Measurements from ENCODE around the gene FBXL20.
"Not testable (repeated sequence)": the region's sequence is repeated elsewhere in the genome, so short reads cannot be mapped to it uniquely, and the experiment has no call there.

Gene FBXL20

DNA sequence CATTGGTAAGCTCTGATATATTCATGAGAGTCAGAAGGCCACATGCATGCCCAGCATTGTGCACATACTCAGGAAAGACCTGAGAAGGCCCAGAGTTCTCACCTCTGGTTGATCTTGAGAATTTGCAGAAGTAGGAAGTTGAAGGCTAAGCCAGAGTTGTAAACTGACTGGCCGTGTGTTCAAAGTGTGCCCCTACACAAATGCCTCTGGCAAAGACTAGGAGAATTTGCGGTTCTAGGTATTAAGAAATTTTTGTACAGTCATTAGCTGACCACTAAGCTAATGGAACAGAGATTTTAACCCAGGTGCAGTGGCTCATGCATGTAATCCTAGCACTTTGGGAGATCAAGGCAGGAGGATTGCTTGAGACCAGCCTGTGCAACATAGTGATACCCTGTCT is 25.0 kb downstream of the FBXL20 start:
- FAIRE-seq, result no peak

DNA sequence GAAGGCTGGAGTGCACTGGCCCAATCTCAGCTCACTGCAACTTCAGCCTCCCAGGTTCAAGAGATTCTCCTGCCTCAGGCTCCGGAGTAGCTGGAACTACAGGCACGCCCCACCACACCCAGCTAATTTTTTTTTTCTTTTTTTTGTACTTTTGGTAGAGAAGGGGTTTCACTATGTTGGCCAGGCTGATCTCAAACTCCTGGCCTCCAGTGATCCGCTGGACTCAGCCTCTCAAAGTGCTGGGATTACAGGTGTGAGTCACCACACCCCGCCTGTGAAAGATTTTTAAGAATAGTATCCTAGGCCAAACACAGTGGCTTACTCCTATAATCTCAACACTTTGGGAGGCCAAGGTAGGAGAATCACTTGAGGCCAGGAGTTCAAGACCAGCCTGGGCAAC is 33.6 kb downstream of the FBXL20 start:
- not testable (repeated sequence) for FAIRE-seq

DNA sequence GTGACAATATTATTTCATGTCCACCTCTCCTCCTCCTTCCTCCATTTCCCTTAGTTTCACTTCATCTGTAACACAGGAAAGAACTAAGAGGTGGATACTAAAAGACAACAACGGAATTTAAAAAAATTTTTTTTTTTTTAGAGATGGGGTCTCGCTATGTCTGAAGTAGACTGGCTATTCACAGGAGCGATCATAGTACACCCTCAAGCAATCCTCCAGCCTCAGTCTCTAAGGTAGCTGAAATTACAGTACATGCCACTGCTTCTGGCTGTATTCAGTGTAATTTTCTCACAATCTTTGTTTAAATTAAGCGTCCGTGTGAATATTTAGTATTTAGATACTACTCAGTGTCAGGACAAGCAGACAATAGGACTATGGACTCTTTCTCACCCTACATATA is 35.6 kb downstream of the FBXL20 start:
- no peak for FAIRE-seq

DNA sequence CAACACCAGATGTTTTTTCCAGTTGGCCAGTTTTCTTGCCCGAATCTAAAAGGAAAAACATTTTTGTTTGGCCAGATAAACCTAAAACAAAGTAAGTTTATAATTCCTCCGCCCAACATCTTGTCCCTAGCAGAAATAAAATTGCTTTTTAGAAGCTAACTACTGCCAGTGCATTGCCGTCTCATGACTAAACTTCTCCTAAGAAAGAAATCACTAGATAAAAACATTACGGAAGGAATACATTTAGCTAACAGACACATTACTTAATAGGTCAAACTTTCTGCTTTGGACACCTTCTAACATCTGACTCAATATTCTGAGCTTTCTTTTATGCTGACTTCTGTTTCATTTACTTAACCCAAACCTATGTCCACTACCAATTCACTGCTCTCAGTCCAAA is 36.2 kb downstream of the FBXL20 start:
- no peak for FAIRE-seq

DNA sequence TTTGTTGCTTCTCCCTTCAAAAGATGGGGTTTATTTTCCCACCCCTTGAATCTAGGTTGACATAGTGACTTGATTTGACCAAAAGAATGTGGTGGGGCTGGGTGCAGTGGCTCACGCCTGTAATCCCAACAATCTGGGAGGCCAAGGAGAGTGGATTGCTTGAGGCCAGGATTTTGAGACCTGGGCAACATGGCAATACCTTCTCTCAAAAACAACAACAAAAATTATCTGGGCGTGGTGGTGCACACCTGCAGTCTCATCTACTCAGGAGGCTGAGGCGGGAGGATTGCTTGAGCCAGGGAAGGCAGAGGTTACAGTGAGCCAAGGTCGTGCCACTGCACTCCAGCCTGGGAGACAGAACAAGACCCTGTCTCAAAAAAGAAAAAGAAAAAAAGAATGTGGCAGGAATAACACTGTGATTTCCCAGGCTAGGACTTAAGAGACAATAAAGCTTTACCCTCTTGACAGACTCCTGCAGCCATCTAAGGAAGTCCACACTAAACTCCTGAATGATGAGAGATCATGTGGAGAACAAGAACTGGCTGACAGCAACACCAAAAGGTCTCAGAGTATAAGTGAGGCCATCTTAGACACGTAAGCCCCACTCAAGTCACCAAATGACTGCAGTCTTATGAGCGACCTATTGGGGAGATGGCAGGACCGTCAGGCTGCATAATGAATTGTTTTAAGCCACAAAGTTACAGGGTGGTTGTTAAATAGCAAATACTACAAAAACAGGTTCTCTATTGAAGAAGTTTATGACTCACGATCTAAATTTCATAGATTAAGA is 37.0 kb downstream of the FBXL20 start:
- no peak for FAIRE-seq

DNA sequence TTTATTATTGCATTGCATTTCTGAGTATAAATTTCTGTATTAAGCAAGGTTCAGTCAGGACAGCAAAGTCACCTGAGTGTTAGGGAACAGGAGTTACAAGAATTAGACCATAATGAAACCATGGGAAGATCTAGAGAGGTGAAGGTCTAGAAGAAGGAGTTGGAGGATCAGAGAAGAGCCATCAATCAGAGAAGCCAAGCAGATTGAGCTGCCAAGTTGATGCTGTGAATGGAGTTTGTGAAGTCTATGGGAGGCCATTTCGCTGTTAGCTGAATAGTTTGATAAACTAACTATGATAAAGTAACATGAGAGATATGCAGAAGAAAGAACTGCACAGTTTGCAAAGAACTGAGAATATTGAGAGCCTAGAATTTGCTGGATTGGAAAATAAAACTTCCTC is 40.4 kb downstream of the FBXL20 start:
- no peak for FAIRE-seq

DNA sequence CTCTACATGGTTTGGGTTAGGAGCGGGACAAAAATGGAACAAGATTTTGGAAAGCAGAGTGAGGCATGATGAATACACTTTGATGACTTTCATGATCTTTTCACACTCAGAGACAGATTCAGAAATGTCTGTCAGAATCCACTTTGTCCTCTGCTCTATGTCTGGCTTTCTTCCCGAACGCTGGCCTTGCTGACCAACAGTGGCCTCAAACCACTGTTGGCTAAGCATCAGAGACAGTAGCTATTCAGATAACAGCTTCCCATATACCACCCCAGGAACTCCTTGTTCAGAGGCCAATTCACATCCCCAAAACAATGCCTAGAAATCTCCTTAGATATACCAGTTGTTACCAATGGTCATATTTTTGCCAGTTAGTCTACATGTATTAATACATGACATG is 40.9 kb downstream of the FBXL20 start:
- no peak for FAIRE-seq

DNA sequence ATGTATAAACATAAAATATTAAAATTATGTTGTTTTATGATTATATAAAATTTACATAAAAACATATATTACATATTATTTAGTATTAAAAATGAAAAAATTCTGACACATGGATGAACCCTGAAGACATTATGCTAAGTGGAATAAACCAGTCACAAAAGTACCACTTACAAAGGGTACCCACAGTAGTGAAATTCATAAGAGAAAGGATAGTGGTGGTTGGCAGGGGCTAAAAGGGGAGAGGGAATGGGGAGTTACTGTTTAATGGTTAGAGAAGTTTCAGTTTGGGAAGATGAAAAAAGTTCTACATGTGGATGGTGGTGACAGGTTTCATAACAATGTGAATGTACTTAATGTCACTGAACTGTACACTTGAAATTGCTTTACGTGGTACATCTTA is 41.4 kb downstream of the FBXL20 start:
- peak; percentile 85 for FAIRE-seq

DNA sequence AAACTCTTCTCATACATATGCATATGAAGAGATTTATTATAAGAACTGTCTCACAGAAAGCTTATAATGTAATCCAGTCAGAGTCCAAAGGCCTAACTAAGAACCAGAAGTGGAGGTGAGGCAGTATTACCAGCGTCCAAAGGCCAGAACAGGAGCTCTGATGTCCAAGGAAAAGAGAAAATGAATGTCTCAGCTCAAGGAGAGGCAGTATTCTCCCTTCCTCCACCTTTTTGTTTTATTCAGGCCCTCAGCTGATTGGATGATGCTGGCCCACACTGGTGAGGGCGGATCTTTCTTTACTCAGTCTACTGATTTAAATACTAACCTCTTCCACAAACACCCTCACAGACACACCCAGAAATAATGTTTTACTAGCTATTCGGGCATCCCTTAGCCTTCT is 43.4 kb downstream of the FBXL20 start:
- no peak for FAIRE-seq

DNA sequence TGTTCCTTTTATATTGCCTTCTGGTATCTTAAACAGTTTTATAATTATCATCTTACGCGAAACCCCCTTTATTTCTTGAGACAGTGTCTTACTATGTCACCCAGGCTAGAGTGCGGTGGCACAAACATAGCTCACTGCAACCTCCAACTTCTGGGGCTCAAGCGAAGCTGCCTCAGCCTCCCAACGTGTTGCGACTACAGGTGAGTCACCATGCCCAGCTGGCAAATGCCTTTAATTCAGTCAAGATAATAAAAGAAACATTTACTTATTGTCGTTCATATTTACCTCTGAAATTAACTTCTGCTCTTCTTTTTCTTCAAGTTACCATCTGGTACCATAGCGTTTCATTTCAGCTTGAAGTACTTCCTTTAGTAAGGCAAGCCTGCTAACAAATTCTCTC is 43.9 kb downstream of the FBXL20 start:
- FAIRE-seq, result no peak

DNA sequence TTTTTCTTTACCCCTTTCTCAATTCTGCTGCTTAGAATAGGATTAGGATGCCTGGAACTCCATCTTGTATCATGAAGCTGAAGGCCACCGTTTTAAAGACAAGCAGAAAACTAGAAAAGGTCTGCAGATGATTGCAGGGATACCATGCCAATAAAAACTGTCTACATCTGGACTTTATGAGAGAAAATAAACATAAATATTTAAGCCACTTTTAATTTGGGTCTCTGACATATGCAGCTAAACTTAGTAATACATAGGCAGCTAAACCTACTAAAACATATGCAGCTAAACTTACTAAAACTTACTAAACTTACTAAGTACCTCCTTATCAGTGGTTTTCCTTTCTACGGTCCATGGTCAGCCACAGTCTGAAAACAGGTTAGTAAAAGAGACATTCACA is 48.4 kb downstream of the FBXL20 start:
- FAIRE-seq, result no peak

DNA sequence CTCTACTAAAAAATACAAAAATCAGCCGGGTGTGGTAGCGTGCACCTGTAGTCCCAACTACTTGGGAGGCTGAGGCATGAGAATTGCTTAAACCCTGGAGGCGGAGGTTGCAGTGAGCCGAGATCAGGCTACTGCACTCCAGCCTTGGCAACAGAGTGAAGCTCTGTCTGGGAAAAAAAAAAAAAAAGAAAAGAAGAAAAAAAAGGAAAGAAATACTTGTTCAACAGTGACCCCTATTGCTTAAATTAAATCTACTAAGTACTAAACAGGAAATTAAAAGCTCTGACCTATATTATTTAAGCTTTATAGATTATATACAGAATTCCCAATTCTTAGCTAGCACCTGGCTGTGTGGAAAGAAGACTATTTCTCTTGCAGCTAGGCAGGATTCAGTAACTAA is 48.9 kb downstream of the FBXL20 start:
- FAIRE-seq, result no peak

DNA sequence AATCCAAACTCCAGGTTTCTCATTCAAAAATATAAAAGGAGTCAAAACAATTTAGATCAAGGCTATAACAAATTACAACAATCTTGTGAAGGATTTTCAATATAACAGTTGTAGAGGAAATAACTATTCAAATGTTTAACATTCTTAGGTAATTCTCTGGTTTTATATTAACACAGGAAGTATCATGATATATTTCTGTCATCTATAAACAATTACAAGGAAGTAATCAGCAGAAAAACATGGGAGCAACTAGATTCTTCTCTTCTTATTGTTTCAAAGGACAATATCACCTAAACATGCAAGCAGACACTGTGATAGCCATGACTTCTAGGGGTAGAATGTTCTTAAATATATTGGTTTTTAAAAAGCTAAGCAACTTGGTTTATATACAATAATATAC is 49.9 kb downstream of the FBXL20 start:
- FAIRE-seq, result no peak

DNA sequence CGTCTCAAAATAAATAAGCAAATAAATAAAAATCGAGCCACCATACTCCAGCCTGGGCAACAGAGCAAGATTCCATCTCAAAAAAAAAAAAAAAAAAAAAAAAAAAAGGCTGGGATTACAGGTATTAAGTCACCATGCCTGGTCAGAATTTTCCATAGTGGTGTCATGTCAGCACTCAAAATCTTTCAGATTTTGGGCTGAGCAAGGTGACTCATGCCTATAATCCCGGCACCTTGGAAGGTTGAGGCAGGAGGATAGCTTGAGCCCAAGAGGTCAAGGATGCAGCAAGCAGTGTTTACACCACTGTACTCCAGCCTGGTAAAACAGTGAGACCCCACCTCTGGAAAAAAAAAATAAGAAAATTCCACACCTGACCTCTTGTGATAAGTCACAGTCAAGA is 52.2 kb downstream of the FBXL20 start:
- no peak for FAIRE-seq

DNA sequence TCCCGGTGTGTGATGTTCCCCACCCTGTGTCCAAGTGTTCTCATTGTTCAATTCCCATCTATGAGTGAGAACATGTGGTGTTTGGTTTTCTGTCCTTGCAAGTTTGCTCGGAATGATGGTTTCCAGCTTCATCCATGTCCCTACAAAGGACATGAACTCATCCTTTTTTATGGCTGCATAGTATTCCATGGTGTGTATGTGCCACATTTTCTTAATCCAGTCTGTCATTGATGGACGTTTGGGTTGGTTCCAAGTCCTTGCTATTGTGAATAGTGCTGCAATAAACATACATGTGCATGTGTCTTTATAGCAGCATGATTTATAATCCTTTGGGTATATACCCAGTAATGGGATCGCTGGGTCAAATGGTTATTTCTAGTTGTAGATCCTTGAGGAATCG is 54.6 kb downstream of the FBXL20 start:
- FAIRE-seq, result not testable (repeated sequence)

DNA sequence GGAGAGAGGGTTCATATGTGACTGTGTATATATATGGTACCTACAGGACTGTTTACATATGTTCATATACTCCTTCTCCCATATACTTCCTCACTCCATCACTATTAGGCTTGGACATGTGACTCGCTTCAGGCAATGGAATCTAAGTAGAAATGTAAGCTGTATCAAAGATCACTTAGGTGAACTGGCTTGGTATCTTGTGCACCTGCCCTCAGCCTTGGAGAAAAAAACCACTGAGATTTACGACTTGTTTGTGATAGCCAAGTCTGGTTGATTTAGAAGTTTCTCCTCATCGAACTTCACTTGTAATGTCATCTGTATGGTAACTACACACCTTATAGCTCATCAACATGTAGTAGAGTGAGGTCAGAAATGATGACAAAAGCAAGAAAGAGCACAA is 59.9 kb downstream of the FBXL20 start:
- no peak for FAIRE-seq

DNA sequence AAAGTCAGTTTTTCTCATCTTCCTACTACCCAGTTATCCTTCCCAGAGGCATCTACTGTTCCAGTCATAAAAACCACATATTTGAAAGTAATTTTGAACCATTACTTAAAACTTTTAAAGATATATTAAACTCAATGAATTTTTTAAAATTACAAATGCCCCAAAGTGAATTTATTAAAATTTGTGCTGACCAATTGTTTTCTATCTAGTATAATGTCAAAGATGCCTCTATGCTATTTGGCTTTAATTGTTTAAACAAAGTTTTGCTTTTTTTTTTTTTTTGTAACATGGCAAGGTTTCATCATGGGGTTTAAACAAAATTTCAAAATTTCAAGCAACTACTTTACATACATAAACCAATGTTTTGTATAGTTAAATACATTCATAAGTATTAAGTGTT is 60.7 kb downstream of the FBXL20 start:
- FAIRE-seq, result no peak

DNA sequence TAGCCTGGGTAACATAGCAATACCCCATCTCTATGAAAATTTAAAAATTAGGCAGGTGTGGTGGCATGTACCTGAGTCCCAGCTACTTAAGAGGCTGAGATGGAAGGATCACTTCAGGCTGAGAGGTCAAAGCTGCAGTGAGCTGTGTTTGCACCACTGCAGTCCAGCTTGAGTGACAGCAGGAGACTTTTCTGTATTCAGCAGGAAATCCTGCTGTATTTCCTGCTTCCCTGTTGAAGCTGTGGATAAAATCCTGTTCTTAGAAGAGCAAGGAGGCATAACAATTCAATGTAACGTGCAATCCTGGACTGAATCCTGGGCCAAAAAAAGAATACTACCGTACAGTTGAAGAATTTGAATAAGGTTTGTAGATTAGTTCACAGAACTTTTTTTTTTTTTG is 62.2 kb downstream of the FBXL20 start:
- FAIRE-seq, result no peak

DNA sequence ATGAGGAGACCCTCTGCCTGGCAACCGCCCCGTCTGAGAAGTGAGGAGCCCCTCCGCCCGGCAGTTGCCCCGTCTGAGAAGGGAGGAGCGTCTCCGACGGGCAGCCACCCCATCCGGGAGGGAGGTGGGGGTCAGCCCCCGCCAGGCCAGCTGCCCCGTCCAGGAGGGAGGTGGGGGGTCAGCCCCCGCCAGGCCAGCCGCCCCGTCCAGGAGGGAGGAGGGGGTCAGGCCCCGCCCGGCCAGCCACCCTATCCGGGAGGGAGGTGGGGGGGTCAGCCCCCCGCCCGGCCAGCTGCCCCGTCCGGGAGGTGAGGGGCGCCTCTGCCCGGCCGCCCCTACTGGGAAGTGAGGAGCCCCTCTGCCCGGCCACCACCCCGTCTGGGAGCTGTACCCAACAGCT is 63.8 kb downstream of the FBXL20 start:
- not testable (repeated sequence) for FAIRE-seq

DNA sequence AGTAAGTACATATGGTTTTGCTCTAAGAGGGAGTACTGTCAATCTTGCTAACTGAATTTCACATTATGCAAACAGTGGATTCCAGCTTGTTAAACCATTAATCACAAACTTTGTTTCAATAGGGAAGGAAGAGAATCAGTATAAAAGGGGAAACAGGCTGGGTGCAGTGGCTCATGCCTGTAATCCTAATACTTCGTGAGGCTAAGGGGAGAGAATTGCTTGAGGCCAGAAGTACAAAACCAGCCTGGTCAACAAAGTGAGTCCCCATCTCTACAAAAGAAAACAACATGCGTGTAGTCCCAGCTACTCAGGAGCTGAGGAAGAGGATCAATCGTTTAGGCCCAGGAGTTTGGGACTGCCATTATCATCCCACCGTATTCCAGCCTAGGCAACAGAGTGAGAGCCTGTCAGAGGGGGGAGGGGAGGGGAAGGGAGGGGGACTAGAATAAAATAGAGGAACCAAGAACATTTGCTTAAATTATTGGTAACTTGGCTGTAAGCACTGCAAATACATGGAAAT is 65.7 kb downstream of the FBXL20 start:
- no peak for FAIRE-seq

DNA sequence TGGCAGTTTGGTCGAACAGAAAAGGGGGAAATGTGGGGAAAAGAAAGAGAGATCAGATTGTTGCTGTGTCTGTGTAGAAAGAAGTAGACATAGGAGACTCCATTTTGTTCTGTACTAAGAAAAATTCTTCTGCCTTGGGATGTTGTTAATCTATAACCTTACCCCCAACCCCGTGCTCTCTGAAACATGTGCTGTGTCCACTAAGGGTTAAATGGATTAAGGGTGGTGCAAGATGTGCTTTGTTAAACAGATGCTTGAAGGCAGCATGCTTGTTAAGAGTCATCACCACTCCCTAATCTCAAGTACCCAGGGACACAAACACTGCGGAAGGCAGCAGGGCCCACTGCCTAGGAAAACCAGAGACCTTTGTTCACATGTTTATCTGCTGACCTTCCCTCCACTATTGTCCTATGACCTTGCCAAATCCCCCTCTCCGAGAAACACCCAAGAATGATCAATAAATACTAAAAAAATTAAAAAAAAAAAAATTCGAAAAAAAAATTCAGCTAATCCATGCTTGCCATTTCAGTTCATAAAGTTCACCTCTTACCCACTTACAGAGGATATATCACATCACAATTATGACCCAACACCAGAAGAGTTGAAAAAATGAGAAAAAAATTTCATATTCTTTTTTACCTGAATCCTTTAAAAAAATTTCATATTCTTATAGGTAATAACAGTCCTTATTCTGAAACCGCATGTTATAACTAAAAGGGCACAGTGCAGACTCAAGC is 67.2 kb downstream of the FBXL20 start:
- FAIRE-seq, result not testable (repeated sequence)

DNA sequence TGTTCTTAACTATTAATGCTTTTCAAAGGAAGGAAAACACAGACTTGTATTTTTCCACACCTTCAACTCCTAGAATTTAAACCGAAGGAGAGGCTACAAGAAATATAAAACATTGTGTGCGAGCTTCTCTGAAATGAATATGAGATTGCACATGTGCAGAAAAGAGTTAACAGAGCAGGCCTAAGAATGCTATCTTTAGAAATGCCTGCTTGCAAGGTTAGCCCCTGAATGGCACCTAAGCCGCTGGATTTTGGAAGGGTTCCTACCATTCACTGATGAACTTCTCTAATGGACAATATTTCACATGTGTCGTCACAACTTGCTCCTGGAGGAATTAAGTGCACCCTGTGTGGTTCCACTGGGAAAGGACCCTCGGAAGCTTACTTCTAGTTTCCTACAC is 69.3 kb downstream of the FBXL20 start:
- no peak for FAIRE-seq

DNA sequence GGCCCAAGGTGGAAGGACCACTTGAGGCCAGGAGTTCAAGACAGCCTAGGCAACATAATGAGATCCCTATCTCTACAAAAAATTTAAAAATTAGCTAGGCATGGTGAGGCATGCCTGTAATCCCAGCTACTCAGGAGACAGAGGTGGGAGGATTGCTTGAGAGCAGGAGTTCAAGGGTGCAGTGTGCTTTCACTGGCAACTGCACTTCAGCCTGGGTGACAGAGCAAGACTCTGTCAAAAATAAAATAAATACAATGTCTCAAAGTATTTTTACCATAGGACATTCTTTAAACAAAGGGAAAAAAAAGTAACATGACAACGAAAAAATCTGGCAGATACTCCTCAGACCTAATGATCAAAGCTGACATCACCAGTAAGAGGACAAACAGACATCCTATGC is 72.6 kb downstream of the FBXL20 start:
- no peak for FAIRE-seq

DNA sequence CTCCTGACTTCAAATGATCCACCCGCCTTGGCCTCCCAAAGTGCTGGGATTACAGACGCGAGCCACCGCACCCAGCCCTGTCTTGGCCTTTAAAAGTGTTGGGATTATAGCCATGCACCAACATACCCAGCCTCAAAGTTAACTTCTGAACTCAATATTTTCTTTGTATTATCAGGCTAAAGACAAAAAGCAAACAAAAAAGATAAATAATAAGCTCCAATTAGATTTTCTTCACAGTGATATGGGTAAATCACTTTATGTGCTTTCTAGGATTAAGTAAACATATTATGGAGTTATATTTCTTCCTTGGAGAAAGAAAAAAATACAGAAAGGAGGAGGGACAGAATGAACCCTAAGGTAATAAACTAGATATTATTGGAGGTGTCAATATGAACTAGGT is 74.3 kb downstream of the FBXL20 start:
- FAIRE-seq, result no peak

Data from A204.1 (cell line).